Measurements from ENCODE around the gene C13orf46. TPM values are rescaled to one million over a fixed set of nuclear protein-coding genes. Genes with fewer than 3 reads are reported as not detected.

Gene C13orf46
- total RNA-seq, 1 experiment from 2014 or later, result not detected

DNA sequence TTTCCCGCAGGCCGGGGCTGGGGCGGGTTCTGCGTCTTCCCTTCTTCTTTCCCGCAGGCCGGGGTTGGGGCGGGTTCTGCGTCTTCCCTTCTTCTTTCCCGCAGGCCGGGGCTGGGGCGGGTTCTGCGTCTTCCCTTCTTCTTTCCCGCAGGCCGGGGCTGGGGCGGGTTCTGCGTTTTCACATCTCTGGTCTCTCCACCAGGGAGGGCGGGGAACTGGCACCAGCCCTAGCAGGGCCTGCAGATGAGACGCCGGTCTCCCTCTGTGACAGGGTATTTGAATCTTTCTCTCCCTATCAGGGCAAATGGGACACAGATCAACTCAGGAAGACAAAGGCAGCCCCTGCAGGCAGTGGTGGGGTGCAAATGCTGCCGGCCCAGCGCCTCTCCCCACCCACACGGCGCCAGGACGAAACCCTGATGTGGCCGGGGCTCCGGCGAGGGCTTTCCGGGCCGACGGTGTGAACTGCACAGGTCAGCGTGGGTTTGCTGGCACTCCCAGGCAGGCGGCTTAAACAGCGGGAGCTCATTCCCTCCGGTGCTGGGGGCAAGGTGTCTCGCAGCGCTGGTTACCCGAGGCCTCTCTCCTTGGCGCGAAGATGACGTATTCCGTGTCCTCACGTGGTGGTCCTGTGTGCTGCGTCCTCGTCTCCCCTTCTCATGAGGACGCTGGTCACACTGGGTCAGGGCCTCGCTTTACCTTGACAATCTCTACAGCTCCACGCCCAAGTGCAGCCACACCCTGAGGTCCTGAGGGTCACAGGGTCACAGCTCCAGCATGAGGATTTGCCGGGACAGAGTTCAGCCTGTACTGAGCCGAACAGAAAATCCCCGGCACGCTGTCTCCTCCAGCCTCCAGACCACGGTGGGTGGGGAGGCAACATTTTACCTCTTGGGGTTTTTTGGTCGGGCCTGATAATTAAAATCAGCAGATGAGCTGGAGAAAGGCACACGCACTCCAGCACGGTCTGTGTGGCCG lies 717 bp upstream of the C13orf46 start:
- Histone ChIP-seq H3K4me3 (ENCODE audit: insufficient read depth, low read depth, low read length) (no peak overlapping the region), H3K27me3 (ENCODE audit: control insufficient read depth, insufficient read depth, low read length) (no peaks in the 10 kb centered on the region), H3K36me3 (replicated peaks; ENCODE audit: control insufficient read depth, insufficient read depth, low read length) (peaks cover under 1% of the 10 kb centered on the region; the same call in 1 of the 2 replicates)
- DNase-seq, result peak; percentile 56

- Histone ChIP-seq H3K36me3 (replicated peaks; ENCODE audit: control insufficient read depth, insufficient read depth, low read length) (no peaks in the 10 kb centered on the region), H3K4me3 (ENCODE audit: insufficient read depth, low read depth, low read length) (no peak overlapping the region), H3K27me3 (ENCODE audit: control insufficient read depth, insufficient read depth, low read length) (no peaks in the 10 kb centered on the region)
- DNase-seq, result peak; percentile 60
These were observed 1.2 kb downstream of the C13orf46 start for GRCh38 chr13:113972451-113973217.

DNA sequence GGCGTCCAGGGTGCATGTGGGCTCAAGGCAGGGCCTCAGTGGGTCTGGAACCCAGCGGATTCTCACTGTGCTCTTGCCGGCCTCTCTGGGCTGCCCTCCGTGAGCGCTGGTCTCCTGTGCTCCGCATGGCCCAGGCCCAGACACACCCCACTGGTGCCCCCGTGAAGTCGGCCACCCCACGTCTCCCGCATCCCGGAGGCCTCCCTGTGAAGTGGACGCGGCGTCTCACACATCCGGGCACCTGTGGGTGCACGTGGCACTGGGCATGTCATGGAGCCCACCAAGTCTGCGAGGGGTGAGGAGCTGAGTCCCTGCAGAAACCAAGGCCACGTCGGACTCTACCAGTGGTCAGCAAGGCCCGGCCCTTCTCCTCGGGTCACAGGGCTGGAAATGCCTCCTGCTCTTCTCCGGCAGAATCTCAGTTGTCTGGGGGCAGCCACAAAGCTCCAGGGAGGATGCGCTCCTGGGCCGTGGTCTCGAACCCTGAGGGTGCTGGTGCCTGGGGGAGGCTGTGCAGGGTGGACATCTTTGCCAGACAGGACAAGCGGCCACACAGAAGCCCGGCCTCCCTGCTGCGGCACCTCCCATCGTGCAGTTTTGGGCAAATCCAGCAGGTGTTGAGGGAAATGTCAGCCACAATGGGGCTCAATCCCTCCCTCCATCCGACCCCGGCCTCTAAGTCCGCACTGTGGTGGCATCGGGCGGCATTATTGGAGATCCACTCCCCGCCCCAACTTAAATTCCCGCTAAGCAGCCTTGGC lies 2.2 kb downstream of the C13orf46 start:
- DNase-seq, result peak; percentile 52
- H3K4me3 ChIP-seq (ENCODE audit: insufficient read depth, low read depth, low read length), result no peak overlapping the region
- no peaks in the 10 kb centered on the region for H3K36me3 ChIP-seq (replicated peaks; ENCODE audit: control insufficient read depth, insufficient read depth, low read length)
- H3K27me3 ChIP-seq (ENCODE audit: control insufficient read depth, insufficient read depth, low read length), result no peaks in the 10 kb centered on the region

- DNase-seq, result peak; percentile 70
- Histone ChIP-seq H3K36me3 (replicated peaks; ENCODE audit: control insufficient read depth, insufficient read depth, low read length) (no peaks in the 10 kb centered on the region), H3K4me3 (ENCODE audit: insufficient read depth, low read depth, low read length) (no peak overlapping the region), H3K27me3 (ENCODE audit: control insufficient read depth, insufficient read depth, low read length) (no peaks in the 10 kb centered on the region)
These were observed 2.9 kb downstream of the C13orf46 start for GRCh38 chr13:113970810-113971470.

GRCh38 chr13:113969973-113970611 lies 3.8 kb downstream of the C13orf46 start:
- no peaks in the 10 kb centered on the region for H3K27me3 ChIP-seq (ENCODE audit: control insufficient read depth, insufficient read depth, low read length)
- DNase-seq, result peak; percentile 62
- H3K36me3 ChIP-seq (replicated peaks; ENCODE audit: control insufficient read depth, insufficient read depth, low read length), result no peaks in the 10 kb centered on the region
- H3K4me3 ChIP-seq (ENCODE audit: insufficient read depth, low read depth, low read length), result no peak overlapping the region

- Histone ChIP-seq H3K27me3 (ENCODE audit: control insufficient read depth, insufficient read depth, low read length) (no peaks in the 10 kb centered on the region), H3K4me3 (ENCODE audit: insufficient read depth, low read depth, low read length) (no peak overlapping the region), H3K36me3 (replicated peaks; ENCODE audit: control insufficient read depth, insufficient read depth, low read length) (no peaks in the 10 kb centered on the region)
- DNase-seq, result no peak
These were observed 4.4 kb downstream of the C13orf46 start for GRCh38 chr13:113969311-113969972.

DNA sequence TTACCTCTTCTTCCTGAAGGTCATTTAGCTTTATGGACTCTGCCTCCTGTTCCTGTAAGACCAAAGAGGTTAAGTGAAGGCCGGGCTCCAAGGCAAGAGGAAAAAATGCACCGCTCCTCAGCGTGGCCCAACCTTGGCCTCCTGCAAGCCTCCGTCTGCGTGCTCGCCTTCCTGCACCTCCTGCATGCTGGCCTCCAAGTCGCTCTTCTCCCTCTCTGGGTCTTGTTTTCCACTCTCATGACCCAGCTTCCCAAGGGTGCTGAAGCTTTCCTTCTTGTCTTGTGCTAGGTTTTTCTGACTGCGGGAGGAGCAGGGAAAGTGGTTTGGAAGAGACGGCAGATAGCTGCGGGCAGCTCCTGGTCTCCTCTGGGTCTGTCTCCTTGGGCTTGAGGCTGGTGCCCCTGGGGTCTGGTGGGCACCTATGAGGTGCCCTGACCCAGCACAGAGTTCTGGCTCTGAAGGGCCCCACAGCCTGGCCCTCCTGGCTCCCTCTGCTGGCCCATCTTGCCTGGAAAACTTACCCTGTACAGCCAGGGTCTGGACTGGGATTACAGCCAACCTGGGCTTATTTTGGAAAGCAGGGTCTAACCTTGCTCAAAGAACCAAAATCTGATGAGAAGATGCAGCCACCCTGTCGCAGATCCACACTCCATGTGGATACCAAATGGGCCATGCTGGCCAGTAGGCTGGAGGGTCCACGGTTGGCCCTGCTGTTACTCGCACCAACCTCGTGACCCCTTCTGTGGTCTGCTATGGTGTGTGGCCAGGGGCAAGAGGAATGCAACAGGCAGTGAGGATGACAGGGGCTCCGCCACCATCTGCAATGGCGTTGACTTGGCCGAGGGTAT lies 5.2 kb downstream of the C13orf46 start:
- no peaks in the 10 kb centered on the region for H3K27me3 ChIP-seq (ENCODE audit: control insufficient read depth, insufficient read depth, low read length)
- no peak overlapping the region for H3K4me3 ChIP-seq (ENCODE audit: insufficient read depth, low read depth, low read length)
- H3K36me3 ChIP-seq (replicated peaks; ENCODE audit: control insufficient read depth, insufficient read depth, low read length), result no peaks in the 10 kb centered on the region
- peak; percentile 65 for DNase-seq

DNA sequence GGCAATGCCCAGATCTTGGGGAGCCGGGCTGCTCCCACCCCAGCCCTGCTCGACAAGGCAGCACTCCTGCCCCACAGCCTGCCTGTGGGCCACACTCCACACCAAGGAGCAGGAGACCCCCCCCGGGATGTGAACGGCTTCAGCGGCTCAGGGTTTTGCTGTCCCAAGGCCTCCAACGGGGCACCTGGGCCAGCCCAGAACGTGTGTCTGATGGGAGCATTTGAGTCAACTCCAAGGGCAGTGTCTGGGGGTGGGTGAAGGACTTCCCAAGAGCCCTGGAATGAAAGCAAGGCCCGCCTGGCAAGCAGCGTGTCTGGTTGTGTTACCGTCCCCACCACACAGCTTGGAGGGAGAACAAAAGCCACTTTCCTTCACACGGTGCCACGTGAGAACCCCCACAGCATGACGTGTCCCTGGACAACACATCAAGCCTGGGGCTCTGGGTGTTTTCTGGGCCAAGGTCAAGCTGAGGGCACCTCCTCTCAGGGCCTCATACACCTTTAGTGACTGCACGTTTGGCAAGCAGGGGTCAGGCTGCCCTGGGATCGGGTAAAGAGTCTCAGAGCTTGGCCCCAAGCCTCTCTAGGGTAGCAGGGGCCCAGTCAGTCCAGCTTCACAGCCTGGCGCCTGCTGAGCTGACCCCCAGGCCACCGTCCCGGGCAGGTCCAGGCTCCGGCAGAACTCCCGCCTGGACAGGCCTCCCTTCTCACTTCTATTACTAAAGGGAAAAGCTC lies 6.0 kb downstream of the C13orf46 start:
- Histone ChIP-seq H3K36me3 (replicated peaks; ENCODE audit: control insufficient read depth, insufficient read depth, low read length) (no peaks in the 10 kb centered on the region), H3K27me3 (ENCODE audit: control insufficient read depth, insufficient read depth, low read length) (no peaks in the 10 kb centered on the region), H3K4me3 (ENCODE audit: insufficient read depth, low read depth, low read length) (no peak overlapping the region)
- DNase-seq, result peak; percentile 31

- Histone ChIP-seq H3K36me3 (replicated peaks; ENCODE audit: control insufficient read depth, insufficient read depth, low read length) (no peaks in the 10 kb centered on the region), H3K27me3 (ENCODE audit: control insufficient read depth, insufficient read depth, low read length) (no peaks in the 10 kb centered on the region), H3K4me3 (ENCODE audit: insufficient read depth, low read depth, low read length) (no peak overlapping the region)
- DNase-seq, result peak; percentile 46
These were observed 6.6 kb downstream of the C13orf46 start for GRCh38 chr13:113967206-113967720.

GRCh38 chr13:113965968-113966884 lies 7.7 kb downstream of the C13orf46 start:
- DNase-seq, result no peak
- H3K4me3 ChIP-seq (ENCODE audit: insufficient read depth, low read depth, low read length), result no peak overlapping the region
- H3K27me3 ChIP-seq (ENCODE audit: control insufficient read depth, insufficient read depth, low read length), result no peaks in the 10 kb centered on the region

DNA sequence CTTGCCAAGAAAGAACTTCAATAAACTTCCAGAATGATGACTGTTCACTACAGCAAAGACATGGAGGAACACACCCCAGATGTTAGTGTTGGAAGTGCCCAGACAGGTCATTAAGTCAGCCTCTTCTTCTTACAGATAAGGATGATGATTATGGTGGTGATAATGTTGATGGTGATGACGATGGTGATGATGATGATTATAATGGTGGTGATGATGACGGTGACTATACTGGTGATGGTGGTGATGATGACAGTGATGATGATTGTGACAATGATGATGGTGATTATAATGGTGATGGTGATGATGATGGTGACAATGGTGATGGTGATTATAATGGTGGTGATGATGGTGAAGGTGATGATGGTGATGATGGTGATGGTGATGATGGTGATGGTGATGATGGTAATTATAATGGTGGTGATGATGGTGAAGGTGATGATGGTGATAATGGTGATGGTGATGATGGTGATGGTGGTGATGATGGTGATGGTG lies 8.4 kb downstream of the C13orf46 start:
- Histone ChIP-seq H3K36me3 (replicated peaks; ENCODE audit: control insufficient read depth, insufficient read depth, low read length) (no peaks in the 10 kb centered on the region), H3K27me3 (ENCODE audit: control insufficient read depth, insufficient read depth, low read length) (no peaks in the 10 kb centered on the region)
- DNase-seq, result no peak

More at GRCh38 chr13:113965968-113966884, 7.7 kb downstream of the C13orf46 start:
- no peaks in the 10 kb centered on the region for H3K36me3 ChIP-seq (replicated peaks; ENCODE audit: control insufficient read depth, insufficient read depth, low read length)

More for the DNA sequence above, 8.4 kb downstream of the C13orf46 start:
- no peak overlapping the region for H3K4me3 ChIP-seq (ENCODE audit: insufficient read depth, low read depth, low read length)

All from H7 (cell line).